MM.1S (cell line): ENCODE measurements around the gene AUTS2.

Experiments used
- EZH2 ChIP-seq: fragments of 300-600 bp; sonication (generic); optimal IDR thresholded peaks from 2 replicates; pipeline ENCODE3; 2017; ENCODE audit warnings: low read depth, mild to moderate bottlenecking, antibody characterized with exemption, low read length, mixed read lengths
- EZH2phosphoT487 ChIP-seq: fragments of 300-600 bp; sonication (generic); IDR thresholded peaks from 2 replicates; pipeline ENCODE4 v1.6.1; 2018; ENCODE audit warnings: antibody characterized with exemption, low read length
- TF ChIP-seq, protein P1 (sequence below): fragments of 300-600 bp; sonication (generic); IDR thresholded peaks from 2 replicates; pipeline ENCODE4 v1.5.1; 2016; ENCODE audit warnings: antibody characterized with exemption, low read length, mixed read lengths

DNA sequence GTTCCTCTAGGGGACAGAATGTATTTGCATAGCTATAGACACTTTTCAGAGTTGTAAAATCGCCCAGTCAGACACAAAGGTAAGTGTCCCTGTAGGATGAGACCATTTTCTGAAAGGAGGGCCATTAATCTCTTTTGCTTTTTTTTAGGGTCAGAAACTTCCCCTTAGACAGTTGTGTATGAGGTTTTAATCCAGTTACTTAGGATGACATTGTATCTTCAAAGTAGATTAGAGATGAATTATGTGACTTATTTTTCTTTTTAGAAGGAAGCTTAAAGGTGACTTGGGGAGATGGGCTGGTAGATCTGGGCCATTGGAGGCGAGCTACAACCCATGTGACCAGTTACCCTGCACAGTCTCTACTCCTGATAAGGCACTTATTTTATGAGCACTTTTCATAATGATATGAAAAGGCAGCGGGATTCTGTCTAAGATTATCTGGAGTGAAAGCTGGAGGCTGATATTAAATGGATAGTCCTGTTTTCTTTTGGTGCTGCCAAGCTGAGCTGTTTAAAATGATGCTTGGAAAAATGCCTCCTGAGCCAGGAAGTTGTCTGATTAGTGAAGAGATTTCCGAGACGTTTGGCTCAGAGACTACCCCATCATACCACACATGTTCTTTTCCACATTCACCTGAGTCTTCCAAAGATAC, 264.3 kb downstream of the AUTS2 start:
- TF ChIP-seq, protein P1, sequence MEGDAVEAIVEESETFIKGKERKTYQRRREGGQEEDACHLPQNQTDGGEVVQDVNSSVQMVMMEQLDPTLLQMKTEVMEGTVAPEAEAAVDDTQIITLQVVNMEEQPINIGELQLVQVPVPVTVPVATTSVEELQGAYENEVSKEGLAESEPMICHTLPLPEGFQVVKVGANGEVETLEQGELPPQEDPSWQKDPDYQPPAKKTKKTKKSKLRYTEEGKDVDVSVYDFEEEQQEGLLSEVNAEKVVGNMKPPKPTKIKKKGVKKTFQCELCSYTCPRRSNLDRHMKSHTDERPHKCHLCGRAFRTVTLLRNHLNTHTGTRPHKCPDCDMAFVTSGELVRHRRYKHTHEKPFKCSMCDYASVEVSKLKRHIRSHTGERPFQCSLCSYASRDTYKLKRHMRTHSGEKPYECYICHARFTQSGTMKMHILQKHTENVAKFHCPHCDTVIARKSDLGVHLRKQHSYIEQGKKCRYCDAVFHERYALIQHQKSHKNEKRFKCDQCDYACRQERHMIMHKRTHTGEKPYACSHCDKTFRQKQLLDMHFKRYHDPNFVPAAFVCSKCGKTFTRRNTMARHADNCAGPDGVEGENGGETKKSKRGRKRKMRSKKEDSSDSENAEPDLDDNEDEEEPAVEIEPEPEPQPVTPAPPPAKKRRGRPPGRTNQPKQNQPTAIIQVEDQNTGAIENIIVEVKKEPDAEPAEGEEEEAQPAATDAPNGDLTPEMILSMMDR, result no peak
- no peak for TF ChIP-seq EZH2
- TF ChIP-seq EZH2phosphoT487, result no peak
